HepG2 (cell line): ENCODE measurements around the gene CLCN2. TPM values are rescaled to one million over a fixed set of nuclear protein-coding genes. Genes with fewer than 3 reads are reported as not detected.

ENCODE experiments used
- ATF1 ChIP-seq: IDR thresholded peaks from 2 replicates; pipeline ENCODE4 v1.6.1; 2016; ENCODE audit warnings: mild to moderate bottlenecking, control low read depth
- BCLAF1 ChIP-seq: fragments of 450-650 bp; IDR thresholded peaks from 2 replicates; pipeline ENCODE4 v1.6.1; 2017; ENCODE audit warnings: mild to moderate bottlenecking
- GTF2F1 ChIP-seq: fragments of 150-350 bp; IDR thresholded peaks from 2 replicates; pipeline ENCODE4 v1.6.1; 2014; ENCODE audit warnings: low read length
- HDAC1 ChIP-seq: sonication (generic); formaldehyde crosslinking; IDR thresholded peaks from 2 replicates; pipeline ENCODE4 v1.5.1; 2020; ENCODE audit warnings: mild to moderate bottlenecking, missing genetic modification reagents
- HNF1A ChIP-seq, 2 experiments: sonication (generic) in 1 of 2; formaldehyde crosslinking in 1 of 2; IDR thresholded peaks; 2 replicates each; pipeline versions ENCODE4 v1.4.0 to v1.6.1; 2016 to 2020; ENCODE audit warnings: borderline replicate concordance in 1 of 2, low read depth in 1 of 2, mild to moderate bottlenecking in 1 of 2, missing genetic modification reagents in 1 of 2
- IRX3 ChIP-seq: sonication (generic); formaldehyde crosslinking; IDR thresholded peaks from 2 replicates; pipeline ENCODE4 v1.8.1; 2023; ENCODE audit warnings: mild to moderate bottlenecking, low read depth, missing genetic modification reagents, borderline replicate concordance
- NONO ChIP-seq, 2 experiments: fragments of 450-650 bp in 1 of 2; sonication (generic) in 1 of 2; formaldehyde crosslinking in 1 of 2; IDR thresholded peaks in 1 of 2; conservative IDR thresholded peaks in 1 of 2; 2 replicates each; pipeline versions ENCODE4 v1.6.1 to v1.8.0; 2017 to 2022; ENCODE audit warnings: mild to moderate bottlenecking in 1 of 2, missing genetic modification reagents in 1 of 2, moderate library complexity in 1 of 2
- PTBP1 ChIP-seq: fragments of 200-400 bp; formaldehyde crosslinking; IDR thresholded peaks from 2 replicates; pipeline ENCODE4 v1.6.1; 2018; ENCODE audit warnings: low read length, low read depth; ENCODE audit not compliant: poor library complexity, severe bottlenecking
- SRSF4 ChIP-seq: fragments of 200-400 bp; formaldehyde crosslinking; IDR thresholded peaks from one replicate; pipeline ENCODE4 v1.6.1; 2018; ENCODE audit warnings: mild to moderate bottlenecking, low read depth, low read length, moderate library complexity; ENCODE audit not compliant: poor library complexity, severe bottlenecking
- TEAD2 ChIP-seq: sonication (generic); formaldehyde crosslinking; IDR thresholded peaks from 2 replicates; pipeline ENCODE4 v1.9.0; 2021; ENCODE audit warnings: missing genetic modification reagents
- THYN1 ChIP-seq: sonication (generic); formaldehyde crosslinking; IDR thresholded peaks from 2 replicates; pipeline ENCODE4 v1.8.1; 2023; ENCODE audit warnings: low read depth, mild to moderate bottlenecking, moderate library complexity, missing genetic modification reagents, borderline replicate concordance
- ZNF18 ChIP-seq: sonication (generic); formaldehyde crosslinking; IDR thresholded peaks from 2 replicates; pipeline ENCODE4 v1.8.0; 2022; ENCODE audit warnings: mild to moderate bottlenecking, missing genetic modification reagents; ENCODE audit not compliant: insufficient replicate concordance
- ZNF563 ChIP-seq: sonication (generic); formaldehyde crosslinking; IDR thresholded peaks from 2 replicates; pipeline ENCODE4 v1.8.0; 2022; ENCODE audit warnings: mild to moderate bottlenecking, moderate library complexity, missing genetic modification reagents
- ZNF687 ChIP-seq: sonication (generic); formaldehyde crosslinking; IDR thresholded peaks from 2 replicates; pipeline ENCODE4 v1.5.1; 2020; ENCODE audit warnings: mild to moderate bottlenecking, missing genetic modification reagents, moderate library complexity
- polyA plus RNA-seq, 8 experiments: library from polyadenylated mRNA; depleted of rRNA in 3 of 8; stranded (reverse) in 7 of 8; unstranded in 1 of 8; fragments of >200 nt; fragmentation: Illumina TruSeq in 4 of 8; extraction: Trizol in 4 of 8; gene quantifications; 2 replicates each; pipeline versions ENCODE4 v1.2.1 to v1.2.3, GENCODE V29; 2011 to 2016; ENCODE audit warnings: low read depth in 4 of 8, missing spikeins in 1 of 8, mixed read lengths in 1 of 8; ENCODE audit not compliant: insufficient read depth in 1 of 8
- total RNA-seq, 5 experiments: library from RNA; depleted of rRNA; stranded (reverse); fragments of >200 nt; fragmentation: Illumina TruSeq; extraction: Trizol; gene quantifications; 2 replicates each; pipeline ENCODE4 v1.2.3, GENCODE V29; 2016; ENCODE audit warnings: low read depth in 1 of 5

The CLCN2 gene
- total and polyA plus RNA-seq, 2 of the 13 experiments (the other 11 are each of a cell fraction or from before 2014, with no cell fraction given) = 11.4 to 13.5 TPM

- TF ChIP-seq BCLAF1 (no peak), SRSF4 (no peak), GTF2F1 (no peak), ZNF18 (no peak), NONO (IDR thresholded peaks at IDR 0.05) (no peak), NONO (CRISPR knock-in tag; conservative IDR thresholded peaks at IDR 0.05) (no peak), PTBP1 (no peak), TEAD2 (no peak), HNF1A (IDR thresholded peaks at IDR 0.05; ENCODE audit: low read depth) (no peak), HNF1A (CRISPR knock-in tag; IDR thresholded peaks at IDR 0.05; ENCODE audit: borderline replicate concordance) (no peak), ZNF687 (peak; percentile 72), ATF1 (CRISPR knock-in tag) (no peak), HDAC1 (CRISPR knock-in tag) (peak; percentile 15; the same call in 1 of the 2 replicates), THYN1 (CRISPR knock-in tag) (no peak), IRX3 (CRISPR knock-in tag) (peak; percentile 79), ZNF563 (no peak)
These were observed 46.5 kb downstream of the CLCN2 start (continued) for GRCh38 chr3:184314700-184315542.
